GM18499 (cell line): ENCODE measurements around the gene MYL5.
"Not testable (repeated sequence)": the region's sequence is repeated elsewhere in the genome, so short reads cannot be mapped to it uniquely, and the experiment has no call there.

Experiments used
- ATAC-seq: cut with Tn5 transposase; IDR thresholded peaks from one replicate; pipeline ENCODE4 v1.9.1; 2021; ENCODE audit warnings: moderate number of reproducible peaks; ENCODE audit not compliant: insufficient read depth, unreplicated experiment

Gene MYL5

DNA sequence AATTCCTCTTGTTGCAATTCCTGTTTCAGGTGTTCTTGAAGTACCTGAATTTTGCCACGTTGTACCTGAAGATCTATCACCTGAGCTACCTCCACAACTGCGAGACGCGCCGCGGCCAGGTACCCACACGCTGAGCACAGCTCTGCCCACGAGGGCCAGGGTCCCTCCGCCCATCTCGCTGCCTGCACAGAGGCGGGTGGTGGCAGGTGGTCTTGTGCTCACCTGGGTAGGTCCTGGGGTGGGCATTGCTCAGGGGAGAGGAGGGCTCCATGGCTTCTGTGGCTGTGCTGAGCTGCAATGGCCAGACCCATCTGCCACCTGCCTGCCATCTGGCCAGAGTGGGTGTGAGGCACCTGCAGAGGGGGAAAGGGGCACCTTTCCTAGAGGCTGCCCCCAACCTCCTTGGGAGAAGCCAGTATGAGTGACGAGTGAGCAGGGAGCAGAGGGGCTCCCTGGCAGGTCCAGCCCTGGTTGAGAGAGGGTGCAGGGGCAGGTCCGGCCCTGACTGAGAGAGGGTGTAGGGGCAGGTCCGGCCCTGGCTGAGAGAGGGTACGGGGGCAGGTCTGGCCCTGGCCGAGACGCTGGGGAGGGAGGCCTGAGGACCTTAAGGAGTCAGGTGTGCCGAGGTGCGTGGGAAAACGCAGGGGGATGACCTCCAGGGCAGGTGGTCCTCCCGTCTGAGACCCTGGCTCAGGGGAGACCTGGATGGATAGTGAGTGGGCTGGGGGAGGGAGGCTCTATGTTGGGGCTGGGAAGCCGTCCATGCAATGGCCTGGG, 38.3 kb upstream of the MYL5 start:
- no peak for ATAC-seq

DNA sequence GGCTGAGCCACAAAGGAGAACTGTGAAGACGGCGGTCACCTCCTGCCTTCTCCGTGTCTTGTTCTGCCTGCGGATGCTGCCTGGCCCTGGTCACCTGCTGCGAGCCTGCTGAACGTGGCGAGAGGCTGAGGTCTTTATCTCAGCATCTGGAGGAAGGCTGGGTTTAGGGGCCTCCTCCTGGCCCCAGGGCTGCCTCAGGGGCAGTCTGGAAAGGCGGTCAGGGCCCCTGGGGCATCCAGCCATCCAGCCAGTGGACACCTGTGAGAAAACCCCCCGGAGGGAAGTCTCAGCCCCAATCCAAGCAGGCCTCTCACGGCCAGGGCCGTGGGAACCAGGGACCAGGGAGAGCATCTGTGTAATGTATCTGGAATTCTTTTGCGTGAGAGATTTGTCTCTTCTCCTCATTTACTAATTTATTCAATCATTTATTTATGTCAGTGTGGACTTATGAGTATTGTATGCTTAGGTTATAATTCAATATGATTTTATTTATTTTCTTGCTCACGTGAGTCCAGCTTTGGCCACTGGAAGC, 37.6 kb upstream of the MYL5 start:
- no peak for ATAC-seq

DNA sequence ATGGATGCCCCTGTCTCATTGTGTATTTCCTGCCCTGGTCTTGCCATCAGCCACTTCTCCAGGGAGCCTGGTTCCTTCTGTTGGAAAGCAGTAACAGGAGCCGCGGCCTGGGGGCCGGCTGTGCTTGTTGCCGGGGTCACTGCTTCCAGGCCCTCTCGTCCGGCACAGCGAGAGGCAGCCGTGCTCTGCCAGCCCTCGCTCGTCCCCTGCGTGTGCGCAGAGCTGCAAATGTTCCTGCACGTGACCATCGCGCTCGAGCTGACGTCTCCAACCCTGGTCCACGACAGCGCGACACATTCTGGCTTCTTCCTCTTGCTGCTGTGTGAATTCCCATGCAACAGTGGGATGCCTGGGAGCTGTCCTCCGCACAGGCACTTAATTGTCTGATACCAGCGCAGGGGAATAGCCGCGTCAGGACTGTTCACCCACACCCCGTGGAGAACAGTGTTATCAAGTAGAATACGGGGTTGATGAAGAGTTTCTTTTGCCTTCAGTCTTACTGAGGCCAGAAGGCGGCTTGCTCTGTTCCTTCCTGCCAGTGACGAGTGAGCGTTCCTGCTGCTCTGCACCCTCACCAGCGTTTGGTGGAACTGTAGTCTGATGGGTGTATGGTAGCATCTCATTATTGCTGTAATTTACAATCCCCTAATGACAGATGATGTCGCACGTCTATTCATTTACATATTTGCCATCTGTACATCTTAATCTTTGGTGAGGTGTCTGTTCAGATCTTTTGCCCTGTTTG, 36.6 kb upstream of the MYL5 start:
- ATAC-seq: no peak

DNA sequence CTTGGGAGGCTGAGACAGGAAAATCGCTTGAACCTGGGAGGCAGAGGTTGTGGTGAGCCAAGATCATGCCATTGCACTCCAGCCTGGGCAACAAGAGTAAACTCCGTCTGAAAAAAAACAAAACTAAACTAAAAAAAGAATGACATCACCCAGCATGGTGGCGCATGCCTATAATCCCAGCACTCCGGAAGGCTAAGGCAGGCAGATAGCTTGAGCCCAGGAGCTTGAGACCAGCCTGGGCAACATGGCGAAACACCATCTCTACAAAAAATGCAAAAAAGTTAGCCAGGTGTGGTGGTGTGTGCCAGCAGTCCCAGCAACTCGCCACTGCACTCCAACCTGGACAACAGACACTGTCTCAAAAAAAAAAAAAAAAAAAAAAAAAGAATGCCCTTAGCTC, 32.0 kb upstream of the MYL5 start:
- not testable (repeated sequence) for ATAC-seq

DNA sequence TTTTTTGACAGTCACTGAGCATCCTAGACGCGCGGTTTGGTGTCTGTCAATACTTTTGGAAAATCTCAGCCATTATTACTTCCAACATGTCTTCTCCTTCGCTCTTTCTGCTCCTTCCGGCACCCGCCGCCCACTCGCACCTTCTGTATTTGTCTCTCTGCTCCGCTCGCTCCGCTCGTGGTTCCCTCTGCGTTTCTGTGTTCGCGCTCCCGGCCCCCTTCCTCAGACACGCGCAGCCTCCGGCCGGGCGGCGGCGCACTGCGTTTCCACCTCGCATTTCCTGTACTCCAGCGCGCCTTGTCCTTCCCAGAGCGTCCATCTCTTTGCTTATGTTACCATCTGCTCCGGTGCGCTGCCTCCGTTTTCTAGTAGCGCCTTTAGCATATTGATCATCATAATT, 27.9 kb upstream of the MYL5 start:
- ATAC-seq: no peak

DNA sequence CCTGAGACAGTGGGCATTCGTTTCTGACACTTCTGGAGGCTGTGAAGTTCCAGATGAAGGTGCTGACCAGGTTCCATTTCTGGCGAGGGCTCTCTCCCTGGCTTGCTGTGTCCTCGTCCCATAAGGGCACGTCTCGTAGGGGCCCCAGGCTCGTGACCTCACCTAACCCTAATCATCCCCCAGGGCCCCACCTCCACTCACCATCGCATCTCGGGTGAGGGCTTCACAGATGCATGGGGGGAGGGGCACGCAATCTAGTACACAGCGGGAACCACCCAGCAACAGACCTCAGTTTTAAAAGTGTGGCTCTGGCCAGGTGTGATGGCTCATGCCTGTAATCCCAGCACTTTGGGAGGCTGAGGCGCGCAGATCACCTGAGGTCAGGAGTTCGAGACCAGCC, 26.9 kb upstream of the MYL5 start:
- ATAC-seq: no peak

DNA sequence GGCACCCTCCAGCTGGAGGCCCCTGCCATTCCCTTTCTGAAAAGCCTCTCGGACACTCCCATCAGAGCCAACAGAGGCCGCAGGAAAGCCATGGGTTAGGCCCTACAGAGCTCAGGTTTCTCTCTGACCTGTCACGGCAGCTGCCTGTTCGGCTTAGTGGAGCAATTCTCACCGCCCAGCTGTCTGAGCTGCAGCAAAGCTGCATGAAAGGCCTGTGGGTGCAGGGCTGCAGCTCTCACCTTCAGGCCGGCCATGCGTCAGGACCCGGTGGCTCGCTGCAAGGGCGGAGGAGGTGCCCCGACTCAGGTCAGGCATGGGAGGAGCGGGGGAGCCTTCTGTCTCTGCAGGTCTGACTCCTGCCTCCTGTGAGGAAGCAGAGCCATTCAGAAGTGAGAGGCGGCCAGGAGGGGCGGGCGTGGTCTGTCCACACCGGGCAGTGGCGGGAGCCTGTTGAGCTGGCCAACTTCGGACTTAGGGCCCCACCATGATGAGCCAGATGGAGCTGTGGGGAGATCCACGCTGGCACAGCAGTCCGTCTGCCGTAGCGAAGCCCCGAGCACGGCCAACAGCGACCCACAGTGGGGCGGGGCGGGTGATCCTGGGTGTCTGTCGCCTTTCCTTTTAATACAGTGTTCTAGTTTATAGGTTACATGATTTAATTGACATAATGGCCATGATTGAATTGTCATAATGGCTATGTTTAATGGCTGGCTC, 25.6 kb upstream of the MYL5 start:
- no peak for ATAC-seq

DNA sequence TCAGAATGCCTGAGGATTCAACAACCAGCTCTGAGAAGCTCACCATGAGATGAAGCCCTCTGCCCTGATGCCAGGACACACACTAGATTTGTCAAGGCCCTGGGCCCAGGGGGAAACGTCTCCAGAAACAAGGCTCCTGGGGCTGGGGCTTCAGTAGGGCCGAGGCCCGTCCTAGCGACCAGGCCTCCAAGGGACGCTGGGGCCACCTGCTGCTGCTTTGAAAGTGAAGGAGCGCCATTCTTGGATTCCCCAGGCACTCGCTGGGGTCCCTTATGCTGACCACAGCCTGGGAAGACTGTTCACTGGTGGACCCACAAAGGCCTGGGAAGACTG, 25.1 kb upstream of the MYL5 start:
- no peak for ATAC-seq

DNA sequence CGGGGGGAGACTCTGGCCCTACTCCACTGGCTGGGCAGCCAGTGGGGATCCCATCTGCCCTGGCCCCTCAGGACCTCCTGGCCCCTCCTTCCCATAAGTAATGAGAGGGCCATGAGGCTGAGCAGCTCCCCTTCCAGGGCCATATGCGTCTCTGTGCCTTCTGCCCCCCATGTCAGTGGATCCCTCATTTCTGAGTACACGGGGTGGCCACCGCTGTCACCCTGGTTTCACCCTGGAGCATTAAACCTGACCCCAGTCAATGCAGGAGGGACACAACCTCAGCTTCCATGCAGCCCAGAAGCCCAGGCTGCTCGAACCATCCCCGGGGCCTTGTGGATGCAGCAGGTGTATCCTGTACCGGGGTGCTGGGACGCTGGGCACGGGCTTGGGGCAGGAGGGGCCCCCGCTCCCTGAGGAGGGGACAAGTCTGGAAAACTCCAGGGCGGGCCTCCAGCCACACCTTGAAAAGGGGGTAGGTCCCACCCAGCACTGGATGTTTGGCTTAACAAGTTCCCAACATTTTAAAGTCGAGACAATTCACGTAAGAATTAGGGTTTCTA, 24.5 kb upstream of the MYL5 start:
- no peak for ATAC-seq

DNA sequence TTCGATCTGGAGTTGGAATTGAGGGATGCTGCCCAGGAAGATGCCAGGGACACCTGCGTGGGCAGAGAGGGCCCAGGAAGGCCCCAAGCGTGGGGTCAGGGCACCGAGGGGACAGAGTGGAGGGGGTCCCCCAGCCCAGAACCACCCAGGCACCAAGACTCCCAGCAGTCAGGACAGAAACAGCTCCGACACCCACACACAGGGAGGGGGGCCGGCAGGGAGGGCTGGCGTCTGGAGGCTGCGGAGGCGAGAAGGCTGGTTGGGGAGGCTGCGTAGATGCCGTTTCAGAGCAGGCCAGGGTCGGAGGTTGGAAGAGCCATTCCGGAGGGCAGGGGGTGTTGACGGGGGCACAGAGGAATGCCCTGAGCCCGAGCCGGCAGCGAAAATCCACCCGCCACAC, 23.9 kb upstream of the MYL5 start:
- no peak for ATAC-seq

DNA sequence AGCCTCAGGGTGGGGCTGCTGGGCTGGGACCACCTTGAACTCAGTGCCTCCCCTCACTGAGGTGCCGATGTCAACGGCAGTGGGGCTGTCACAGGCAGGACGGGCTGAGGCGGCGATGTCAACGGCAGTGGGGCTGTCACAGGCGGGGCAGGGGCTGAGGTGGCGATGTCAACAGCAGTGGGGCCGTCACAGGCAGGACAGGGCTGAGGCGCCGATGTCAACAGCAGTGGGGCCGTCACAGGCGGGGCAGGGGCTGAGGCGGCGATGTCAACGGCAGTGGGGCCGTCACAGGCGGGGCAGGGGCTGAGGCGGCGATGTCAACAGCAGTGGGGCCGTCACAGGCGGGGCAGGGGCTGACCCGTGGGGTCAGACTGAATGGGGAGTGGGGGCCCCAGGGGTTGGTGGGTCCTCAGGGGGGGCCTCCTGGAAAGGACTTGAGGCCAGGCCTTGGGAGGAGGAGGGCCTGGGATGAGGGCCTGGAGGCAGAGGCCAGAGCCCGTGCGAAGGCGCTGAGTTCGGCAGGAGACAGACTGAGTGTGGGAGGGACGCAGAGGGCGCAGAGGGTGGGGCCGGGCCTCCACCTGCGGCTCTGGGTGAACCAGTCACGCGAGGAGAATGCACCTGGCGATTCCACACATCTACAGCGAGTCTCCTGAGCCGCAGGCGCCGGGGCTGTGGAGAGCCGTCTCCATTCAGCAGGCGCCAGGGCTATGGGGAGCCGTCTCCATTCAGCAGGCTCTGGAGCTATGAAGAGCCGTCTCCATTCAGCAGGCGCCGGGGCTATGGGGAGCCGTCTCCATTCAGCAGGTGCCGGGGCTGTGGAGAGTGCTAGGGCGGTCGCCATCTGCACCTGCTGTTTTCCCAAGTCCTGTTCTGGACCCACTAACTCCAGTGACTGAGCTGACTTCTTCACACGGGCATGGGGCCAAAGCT, 23.1 kb upstream of the MYL5 start:
- ATAC-seq: no peak

DNA sequence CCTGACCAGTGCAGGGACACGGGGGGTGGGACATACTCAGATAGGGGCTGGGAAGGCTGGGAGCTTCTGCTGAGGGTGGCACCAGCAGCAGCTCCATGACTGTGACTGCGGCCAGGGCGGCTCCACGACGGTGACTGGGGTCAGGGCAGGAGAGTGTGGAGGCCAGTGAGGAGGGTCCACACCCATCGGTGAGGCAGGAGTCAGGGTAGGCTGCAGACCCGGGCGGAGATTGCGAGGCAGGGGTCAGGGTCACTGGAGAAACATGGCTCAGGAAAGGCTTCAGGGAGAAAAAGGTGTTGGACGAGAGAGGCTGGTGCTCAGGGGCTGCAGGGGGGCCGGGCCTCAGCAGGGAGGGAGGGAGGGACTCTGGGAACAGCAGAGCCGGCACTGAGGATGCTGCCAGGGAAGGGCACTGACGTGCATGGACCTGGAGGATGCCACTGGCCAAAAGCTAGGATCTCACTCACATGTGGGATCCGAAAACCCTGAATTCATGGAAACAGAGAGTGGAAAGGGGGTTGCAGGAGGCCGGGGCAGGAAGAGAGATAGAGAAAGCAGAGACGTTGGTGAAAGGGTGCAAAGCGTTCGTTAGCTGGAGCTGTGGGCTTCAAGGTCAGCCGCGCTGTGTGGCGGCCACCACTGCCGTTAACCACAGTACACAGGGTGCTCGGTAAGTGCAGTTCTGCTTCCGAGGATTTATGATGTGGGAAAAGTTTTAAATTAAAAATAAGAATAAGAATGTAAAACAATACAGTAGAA, 22.3 kb upstream of the MYL5 start:
- ATAC-seq: no peak

DNA sequence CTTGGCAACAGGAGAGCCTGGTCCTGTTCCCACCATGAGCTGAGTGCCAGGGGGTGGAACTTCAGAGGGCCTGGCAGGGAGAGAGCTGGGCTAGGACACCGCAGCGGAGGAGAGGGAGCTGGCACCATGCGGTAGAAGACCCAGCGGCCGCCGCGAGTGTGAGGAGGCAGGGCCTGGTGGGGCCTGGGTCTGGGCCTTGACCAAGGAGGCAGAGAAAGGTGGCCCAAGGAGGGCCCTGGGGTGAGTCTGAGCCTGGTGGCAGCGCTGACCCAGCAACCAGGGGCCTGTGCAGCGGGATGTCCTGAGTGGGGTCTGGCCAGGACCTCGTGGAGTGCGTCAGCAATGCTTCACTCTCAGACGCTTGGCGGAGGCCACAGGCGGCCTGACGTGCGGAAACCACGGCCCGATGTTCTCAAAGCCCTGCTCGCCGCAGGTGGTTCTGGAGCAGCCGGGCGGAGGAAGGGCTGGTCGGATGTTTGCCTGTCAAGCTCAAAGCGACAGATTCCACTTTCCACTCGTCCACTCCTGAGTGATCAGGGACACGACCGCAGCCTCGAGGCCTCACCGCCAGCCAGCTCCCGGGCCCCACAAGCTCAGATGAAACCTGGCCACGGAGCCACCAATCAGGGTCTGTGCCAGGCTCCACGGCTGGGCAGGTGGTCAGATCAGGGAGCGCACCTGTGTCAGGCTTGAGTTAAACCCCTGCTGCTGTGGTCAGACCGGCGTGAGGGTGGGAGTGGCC, 21.1 kb upstream of the MYL5 start:
- ATAC-seq: no peak

DNA sequence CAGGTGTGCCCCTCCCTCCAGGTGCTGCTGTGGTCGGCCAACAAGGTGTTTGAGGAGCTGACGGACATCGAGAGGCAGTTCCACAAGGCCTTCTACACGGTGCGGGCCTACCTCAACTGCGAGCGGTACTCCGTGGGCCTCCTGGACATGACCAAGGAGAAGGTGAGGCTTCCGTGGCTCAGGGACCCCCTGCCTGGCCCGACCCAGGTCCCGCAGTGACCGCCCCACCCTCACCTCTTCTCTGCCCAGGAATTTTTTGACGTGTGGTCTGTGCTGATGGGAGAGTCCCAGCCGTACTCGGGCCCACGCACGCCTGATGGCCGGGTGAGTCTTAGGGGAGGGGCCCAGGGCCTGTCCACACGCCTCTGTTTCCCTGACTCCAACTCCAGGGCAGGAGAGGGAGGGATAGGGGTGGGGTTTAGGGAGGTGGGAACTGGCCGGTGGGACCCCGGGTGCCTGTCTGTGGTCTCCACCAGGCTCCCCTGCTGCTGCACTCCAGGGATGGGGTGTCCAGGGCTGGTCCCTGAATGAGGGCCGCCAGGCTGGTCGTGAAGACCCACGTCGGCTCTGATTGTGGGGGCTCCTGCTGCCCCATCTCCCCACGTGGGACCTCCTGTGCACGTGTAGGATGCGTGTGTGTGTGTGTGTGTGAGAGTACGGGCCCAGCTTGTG, 20.4 kb upstream of the MYL5 start:
- ATAC-seq: no peak

DNA sequence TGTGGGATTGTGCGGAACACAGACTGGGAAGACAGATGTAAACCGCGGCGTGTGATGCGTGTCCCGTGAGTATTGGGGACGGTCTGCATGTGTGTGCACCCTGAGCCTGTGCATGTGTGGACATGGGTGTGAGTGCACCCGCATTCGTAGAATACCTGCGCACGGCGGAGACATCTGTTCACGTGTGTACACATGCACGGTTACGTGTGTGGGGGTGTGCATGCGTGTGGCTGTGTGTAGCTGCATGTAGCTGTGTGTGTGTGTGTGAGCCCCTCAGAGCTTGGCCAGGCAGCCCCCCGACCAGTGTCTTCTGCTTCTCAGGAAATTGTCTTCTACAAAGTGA, 19.9 kb upstream of the MYL5 start:
- no peak for ATAC-seq

DNA sequence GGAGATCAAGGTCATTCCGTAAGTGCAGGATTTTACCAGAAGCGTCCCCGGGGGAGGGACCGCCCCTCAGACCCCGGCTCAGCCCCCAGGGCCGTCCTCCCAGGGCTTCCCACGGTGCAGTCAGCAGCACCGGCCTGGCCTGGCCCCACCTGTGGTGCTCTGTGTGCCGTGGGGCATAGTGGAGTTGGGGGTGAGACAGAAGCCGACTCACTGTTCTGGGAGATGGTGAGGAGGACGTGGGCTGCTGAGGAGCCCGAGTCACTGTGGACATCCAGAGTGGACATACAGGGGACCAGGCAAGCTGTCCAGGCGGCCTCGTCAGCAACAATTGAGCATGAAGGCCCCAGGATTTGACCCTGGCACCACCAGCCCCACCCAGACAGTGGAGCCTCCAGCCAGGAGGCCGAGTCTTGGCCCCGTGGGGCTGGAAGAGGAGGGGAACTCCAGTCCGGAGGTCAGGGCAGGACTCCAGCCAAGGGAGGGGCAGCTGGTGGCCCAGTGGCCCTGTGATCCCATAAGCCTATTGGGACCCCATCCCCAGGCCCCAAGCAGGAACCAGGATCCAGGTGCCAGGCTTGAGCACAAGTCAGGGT, 19.4 kb upstream of the MYL5 start:
- ATAC-seq: no peak

DNA sequence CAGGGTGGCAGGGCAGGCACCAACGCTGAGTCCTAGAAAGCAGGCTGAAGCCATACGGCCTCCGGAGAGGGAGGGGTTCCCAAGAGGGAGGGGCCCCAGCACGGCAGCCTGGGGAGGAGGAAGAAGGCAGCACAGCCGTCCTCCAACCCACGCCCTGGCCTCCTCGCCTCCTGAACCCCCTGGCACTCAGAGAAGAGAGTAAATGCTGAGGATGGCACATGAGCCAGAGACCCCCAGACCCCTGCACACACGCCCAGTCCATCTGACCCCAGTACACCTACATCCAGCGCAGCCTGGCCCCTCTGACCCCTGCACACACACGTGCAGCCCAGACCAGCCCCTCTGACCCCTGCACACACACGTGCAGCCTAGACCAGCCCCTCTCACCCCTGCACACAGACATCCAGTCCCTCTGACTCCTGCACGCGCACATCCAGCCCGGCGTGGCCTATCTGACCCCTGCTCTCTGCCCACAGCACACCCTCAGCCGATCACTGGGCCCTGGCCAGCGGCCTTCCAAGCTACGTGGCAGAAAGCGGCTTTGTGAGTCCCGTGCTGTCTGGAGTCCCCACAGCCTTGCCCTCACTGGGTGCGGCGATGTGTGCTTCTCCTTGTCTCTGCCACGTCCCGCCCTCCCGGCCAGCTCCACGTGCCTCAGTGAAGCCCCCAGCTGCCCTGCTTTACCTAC, 18.7 kb upstream of the MYL5 start:
- no peak for ATAC-seq
